A673 (cell line): Measurements from ENCODE around the gene MST1.

Experiments used
- CTCF ChIP-seq: fragments of 300-800, 200-600 bp; sonication (generic); conservative IDR thresholded peaks from 2 replicates; pipeline ENCODE4 v1.5.1; 2017; ENCODE audit warnings: low read depth, mild to moderate bottlenecking, antibody characterized with exemption, low read length, moderate library complexity, mixed read lengths
- EZH2 ChIP-seq: fragments of 200-600 bp; sonication (generic); IDR thresholded peaks from 2 replicates; pipeline ENCODE4 v1.6.1; 2017; ENCODE audit warnings: borderline replicate concordance, low read depth, mild to moderate bottlenecking, mixed read lengths, antibody characterized with exemption, low read length; ENCODE audit not compliant: poor library complexity, severe bottlenecking

- TF ChIP-seq CTCF (no peak), EZH2 (no peak)
These were observed 7.7 kb downstream of the MST1 start for GRCh38 chr3:49681543-49681942.
